ENCODE data around the gene SLC22A6.
A peak's percentile ranks its signal among the peaks of the same experiment; 100 is the strongest.

Gene SLC22A6

DNA sequence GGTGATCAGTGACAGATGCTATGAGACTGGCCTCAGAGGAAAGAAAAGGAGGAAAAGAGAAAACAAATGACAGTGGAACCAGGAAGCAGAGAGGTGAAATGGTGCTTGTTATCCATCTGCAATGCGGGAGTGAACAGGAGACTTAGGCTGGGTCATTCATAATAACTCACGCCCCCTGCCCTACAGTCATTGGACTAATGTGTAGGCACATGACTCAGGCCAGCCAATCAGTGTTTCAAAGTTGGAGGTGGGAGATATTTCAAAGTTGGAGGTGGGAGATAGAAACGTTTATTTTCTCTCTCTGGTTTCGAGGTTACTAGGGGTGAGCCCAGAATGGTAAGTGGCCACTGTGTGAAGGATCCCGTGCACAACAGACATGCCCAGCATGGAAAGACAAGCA, 30.3 kb downstream of the SLC22A6 start:
- TF ChIP-seq TEAD4 (IDR thresholded peaks at IDR 0.05): no peak
- TF ChIP-seq CREB1 (IDR thresholded peaks at IDR 0.05; ENCODE audit: low read depth): no peak
- no peak for TF ChIP-seq EGR1 (IDR thresholded peaks at IDR 0.05)
- no peak for TF ChIP-seq NFIC (IDR thresholded peaks at IDR 0.05)
- TF ChIP-seq, protein P1, sequence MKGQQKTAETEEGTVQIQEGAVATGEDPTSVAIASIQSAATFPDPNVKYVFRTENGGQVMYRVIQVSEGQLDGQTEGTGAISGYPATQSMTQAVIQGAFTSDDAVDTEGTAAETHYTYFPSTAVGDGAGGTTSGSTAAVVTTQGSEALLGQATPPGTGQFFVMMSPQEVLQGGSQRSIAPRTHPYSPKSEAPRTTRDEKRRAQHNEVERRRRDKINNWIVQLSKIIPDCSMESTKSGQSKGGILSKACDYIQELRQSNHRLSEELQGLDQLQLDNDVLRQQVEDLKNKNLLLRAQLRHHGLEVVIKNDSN (IDR thresholded peaks at IDR 0.05): peak; percentile 64
- no peak for TF ChIP-seq RAD21 (IDR thresholded peaks at IDR 0.05; ENCODE audit: low read depth)
- TF ChIP-seq EP300 (IDR thresholded peaks at IDR 0.05; ENCODE audit: borderline replicate concordance): no peak
- no peak for TF ChIP-seq YY1 (IDR thresholded peaks at IDR 0.05; ENCODE audit: low read depth)
- TF ChIP-seq CEBPB (IDR thresholded peaks at IDR 0.05): no peak

DNA sequence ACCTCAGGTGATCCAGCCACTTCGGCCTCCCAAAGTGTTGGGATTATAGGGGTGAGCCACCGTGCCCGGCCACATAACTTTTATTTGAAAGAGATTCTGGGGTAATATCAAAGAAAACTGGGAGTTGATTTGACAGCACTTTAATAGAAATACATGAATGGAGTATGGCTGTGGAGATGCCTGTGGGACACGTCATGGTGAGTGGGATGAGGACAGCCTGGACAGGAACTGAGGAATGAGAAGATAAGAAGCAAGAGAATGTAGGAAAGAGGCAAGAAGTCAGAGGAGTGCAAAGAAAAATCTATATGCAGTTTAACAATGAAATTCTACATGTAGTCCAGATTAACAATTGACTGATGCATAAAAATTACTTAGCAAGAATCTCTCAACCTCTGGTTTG, 31.0 kb downstream of the SLC22A6 start:
- TF ChIP-seq RAD21 (IDR thresholded peaks at IDR 0.05; ENCODE audit: low read depth) (no peak), YY1 (IDR thresholded peaks at IDR 0.05; ENCODE audit: low read depth) (no peak), CEBPB (IDR thresholded peaks at IDR 0.05) (no peak), EP300 (IDR thresholded peaks at IDR 0.05; ENCODE audit: borderline replicate concordance) (no peak), NFIC (IDR thresholded peaks at IDR 0.05) (no peak), TAF1 (IDR thresholded peaks at IDR 0.05; ENCODE audit: low read depth) (no peak)
- TF ChIP-seq, protein P1 (IDR thresholded peaks at IDR 0.05): no peak
- TF ChIP-seq, protein P2, sequence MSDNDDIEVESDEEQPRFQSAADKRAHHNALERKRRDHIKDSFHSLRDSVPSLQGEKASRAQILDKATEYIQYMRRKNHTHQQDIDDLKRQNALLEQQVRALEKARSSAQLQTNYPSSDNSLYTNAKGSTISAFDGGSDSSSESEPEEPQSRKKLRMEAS (IDR thresholded peaks at IDR 0.05): no peak
- TF ChIP-seq, protein P3, sequence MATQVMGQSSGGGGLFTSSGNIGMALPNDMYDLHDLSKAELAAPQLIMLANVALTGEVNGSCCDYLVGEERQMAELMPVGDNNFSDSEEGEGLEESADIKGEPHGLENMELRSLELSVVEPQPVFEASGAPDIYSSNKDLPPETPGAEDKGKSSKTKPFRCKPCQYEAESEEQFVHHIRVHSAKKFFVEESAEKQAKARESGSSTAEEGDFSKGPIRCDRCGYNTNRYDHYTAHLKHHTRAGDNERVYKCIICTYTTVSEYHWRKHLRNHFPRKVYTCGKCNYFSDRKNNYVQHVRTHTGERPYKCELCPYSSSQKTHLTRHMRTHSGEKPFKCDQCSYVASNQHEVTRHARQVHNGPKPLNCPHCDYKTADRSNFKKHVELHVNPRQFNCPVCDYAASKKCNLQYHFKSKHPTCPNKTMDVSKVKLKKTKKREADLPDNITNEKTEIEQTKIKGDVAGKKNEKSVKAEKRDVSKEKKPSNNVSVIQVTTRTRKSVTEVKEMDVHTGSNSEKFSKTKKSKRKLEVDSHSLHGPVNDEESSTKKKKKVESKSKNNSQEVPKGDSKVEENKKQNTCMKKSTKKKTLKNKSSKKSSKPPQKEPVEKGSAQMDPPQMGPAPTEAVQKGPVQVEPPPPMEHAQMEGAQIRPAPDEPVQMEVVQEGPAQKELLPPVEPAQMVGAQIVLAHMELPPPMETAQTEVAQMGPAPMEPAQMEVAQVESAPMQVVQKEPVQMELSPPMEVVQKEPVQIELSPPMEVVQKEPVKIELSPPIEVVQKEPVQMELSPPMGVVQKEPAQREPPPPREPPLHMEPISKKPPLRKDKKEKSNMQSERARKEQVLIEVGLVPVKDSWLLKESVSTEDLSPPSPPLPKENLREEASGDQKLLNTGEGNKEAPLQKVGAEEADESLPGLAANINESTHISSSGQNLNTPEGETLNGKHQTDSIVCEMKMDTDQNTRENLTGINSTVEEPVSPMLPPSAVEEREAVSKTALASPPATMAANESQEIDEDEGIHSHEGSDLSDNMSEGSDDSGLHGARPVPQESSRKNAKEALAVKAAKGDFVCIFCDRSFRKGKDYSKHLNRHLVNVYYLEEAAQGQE (IDR thresholded peaks at IDR 0.05; ENCODE audit: low read depth): no peak

DNA sequence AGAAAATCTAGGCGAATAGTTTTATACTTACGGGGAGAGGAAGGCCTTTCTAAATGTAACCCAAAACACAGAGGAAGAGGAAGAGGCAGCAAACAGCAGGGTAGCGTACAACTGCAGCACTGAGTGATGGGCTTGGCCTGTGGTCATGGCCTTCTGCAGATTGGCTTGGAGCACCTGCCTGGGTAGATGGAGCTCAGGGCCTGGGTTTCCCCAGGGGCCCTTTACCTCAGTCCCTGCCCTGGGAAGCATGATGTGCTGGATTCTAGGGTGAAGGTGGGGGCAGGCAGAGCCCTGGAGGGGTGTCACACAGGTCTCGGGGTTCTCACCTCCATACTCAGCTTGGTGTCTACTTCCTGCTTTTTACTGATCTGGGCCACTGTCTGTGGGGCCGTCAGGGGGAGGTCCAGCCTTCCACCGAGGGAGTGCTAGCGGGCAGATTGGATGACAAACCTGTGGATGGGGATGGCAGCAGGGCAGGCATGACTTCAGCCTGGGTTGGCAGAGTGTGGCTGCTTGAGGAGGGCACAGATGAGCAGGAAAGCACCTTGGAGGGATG, 35.9 kb downstream of the SLC22A6 start:
- TF ChIP-seq, protein P1 (IDR thresholded peaks at IDR 0.05): no peak
- no peak for TF ChIP-seq CREB1 (IDR thresholded peaks at IDR 0.05; ENCODE audit: low read depth)

DNA sequence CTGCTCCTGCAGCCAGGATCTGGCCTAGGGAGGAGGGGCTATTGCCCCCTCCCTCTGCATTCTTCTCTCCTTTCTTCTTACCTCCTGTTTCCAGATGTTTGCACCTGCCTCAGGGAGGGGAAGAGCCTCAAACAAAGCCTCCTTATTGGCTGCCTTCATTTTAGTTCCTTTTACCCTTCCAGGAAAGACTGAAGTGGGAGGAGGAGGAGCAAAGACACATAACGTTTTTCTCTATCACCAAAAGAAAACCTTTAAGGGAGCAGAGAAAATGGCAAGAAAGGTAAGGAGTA, 50.3 kb downstream of the SLC22A6 start:
- no peak for TF ChIP-seq EGR1 (IDR thresholded peaks at IDR 0.05)
- TF ChIP-seq TCF12 (IDR thresholded peaks at IDR 0.05; ENCODE audit: low read depth): no peak
- no peak for TF ChIP-seq TAF1 (IDR thresholded peaks at IDR 0.05; ENCODE audit: low read depth)

DNA sequence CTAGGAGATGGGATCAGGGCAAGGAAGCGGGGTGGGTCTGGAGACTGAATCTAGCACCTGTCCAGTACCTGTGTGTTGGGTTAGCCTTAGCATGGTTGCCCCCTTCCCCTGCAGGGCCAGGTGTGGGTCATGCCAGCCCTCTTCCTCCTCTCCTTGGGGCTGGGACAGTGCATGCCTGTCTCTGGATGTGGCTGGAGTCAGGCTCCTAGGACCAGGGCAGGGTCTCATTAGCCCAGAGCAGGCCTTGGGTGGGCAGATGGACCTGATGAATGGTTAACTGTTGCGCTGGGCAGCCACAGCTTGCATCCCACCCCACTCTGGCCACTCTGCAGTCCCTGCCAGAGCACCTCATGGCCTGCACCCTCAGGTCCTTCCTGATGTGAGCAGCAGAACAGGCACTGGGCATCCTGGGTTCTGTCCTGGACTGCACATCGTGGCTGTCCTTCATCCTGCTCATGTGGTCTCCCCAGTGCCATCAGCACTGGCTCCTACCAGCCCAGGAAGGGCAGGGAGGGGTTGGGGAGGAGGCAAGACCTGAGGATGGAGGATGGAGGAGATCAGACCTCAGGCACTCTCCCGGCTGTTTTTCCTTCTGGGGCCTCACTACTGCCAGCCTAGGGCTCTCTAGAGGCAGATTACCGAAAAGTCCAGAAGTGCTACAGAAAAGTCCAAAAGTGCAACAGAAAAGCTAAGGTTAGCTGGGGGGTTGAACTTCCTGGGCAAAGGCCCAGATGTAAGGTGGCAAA, 50.8 kb downstream of the SLC22A6 start:
- TF ChIP-seq CREB1 (IDR thresholded peaks at IDR 0.05; ENCODE audit: low read depth) (no peak), YY1 (IDR thresholded peaks at IDR 0.05; ENCODE audit: low read depth) (no peak), EP300 (IDR thresholded peaks at IDR 0.05; ENCODE audit: borderline replicate concordance) (no peak), EGR1 (IDR thresholded peaks at IDR 0.05) (no peak), TCF12 (IDR thresholded peaks at IDR 0.05; ENCODE audit: low read depth) (no peak), NFIC (IDR thresholded peaks at IDR 0.05) (no peak), FOXM1 (IDR thresholded peaks at IDR 0.05; ENCODE audit: borderline replicate concordance, low read depth) (no peak), RAD21 (IDR thresholded peaks at IDR 0.05; ENCODE audit: low read depth) (no peak), TEAD4 (IDR thresholded peaks at IDR 0.05) (no peak), TAF1 (IDR thresholded peaks at IDR 0.05; ENCODE audit: low read depth) (no peak)
- TF ChIP-seq, protein P3 (IDR thresholded peaks at IDR 0.05; ENCODE audit: low read depth): no peak
- TF ChIP-seq, protein P1 (IDR thresholded peaks at IDR 0.05): no peak
- TF ChIP-seq, protein P2 (IDR thresholded peaks at IDR 0.05): no peak

DNA sequence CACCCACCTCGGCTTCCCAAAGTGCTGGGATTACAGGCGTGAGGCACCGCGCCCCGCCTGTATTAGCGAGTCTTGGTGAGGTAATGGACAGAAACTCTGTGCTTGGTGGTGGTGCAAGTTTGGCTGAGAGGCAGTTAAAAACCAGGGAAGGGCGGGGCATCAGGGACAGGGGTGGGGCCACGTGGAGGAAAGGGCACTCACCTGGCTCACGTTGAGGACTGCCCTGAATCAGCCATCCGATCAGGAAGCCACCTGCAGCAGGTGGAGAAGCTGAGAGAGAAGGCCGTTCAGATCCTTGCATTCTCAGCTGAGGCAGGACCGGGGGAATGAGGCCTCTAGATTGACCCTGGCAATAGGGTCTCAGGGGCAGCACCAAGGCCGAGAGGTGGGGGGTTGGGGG, 51.5 kb downstream of the SLC22A6 start:
- TF ChIP-seq, protein P2 (IDR thresholded peaks at IDR 0.05): no peak
- TF ChIP-seq, protein P1 (IDR thresholded peaks at IDR 0.05): peak; percentile 34; the same call in 1 of the 2 replicates
- TF ChIP-seq NFIC (IDR thresholded peaks at IDR 0.05): no peak
